SJCRH30 (cell line): Measurements from ENCODE around the gene ARL15. TPM values are rescaled to one million over a fixed set of nuclear protein-coding genes. Genes with fewer than 3 reads are reported as not detected.

Experiments
- DNase-seq, 2 experiments: peaks; one replicate each; pipeline ENCODE4 v3.0.0-alpha.2; 2015 to 2020
- H3K27ac ChIP-seq: fragments of 250-450 bp; sonication (Bioruptor Pico); 2 replicates; pipeline ENCODE4 v1.5.1; 2020; ENCODE audit warnings: mild to moderate bottlenecking, moderate library complexity
- H3K27me3 ChIP-seq: fragments of 250-450 bp; sonication (Bioruptor Pico); 2 replicates; pipeline ENCODE4 v1.5.1; 2020; ENCODE audit warnings: mild to moderate bottlenecking, moderate library complexity
- H3K36me3 ChIP-seq: fragments of 250-450 bp; sonication (Bioruptor Pico); 2 replicates; pipeline ENCODE4 v1.5.1; 2020; ENCODE audit warnings: mild to moderate bottlenecking, moderate library complexity
- H3K4me1 ChIP-seq: fragments of 250-450 bp; sonication (Bioruptor Pico); 2 replicates; pipeline ENCODE4 v1.5.1; 2020; ENCODE audit warnings: mild to moderate bottlenecking, moderate library complexity
- H3K4me3 ChIP-seq: fragments of 250-450 bp; sonication (Bioruptor Pico); 2 replicates; pipeline ENCODE4 v1.5.1; 2020; ENCODE audit warnings: mild to moderate bottlenecking, moderate library complexity
- H3K9me3 ChIP-seq: fragments of 250-450 bp; sonication (Bioruptor Pico); replicated peaks from 2 replicates; pipeline ENCODE4 v1.5.1; 2020; ENCODE audit warnings: mild to moderate bottlenecking, moderate library complexity
- total RNA-seq: library from RNA; depleted of rRNA; stranded (reverse); fragments of >200 nt; shearing (Covaris generic); gene quantifications from 2 replicates; pipeline ENCODE4 v1.2.3, GENCODE V29; 2014

Gene ARL15
- total RNA-seq, 1 experiment from 2014 or later, result 21.5 TPM

- Histone ChIP-seq H3K4me3 (no peak overlapping the region), H3K4me1 (peaks cover 21% of the 10 kb centered on the region; the same call in 1 of the 2 replicates), H3K36me3 (no peaks in the 10 kb centered on the region), H3K27ac (no peak overlapping the region), H3K27me3 (no peaks in the 10 kb centered on the region), H3K9me3 (peaks cover 6% of the 10 kb centered on the region)
- no peak for DNase-seq
These were observed 14.9 kb upstream of the ARL15 start for GRCh38 chr5:54325272-54325609.

GRCh38 chr5:54324651-54325271 is 14.4 kb upstream of the ARL15 start:
- Histone ChIP-seq H3K27ac (no peak overlapping the region), H3K27me3 (no peaks in the 10 kb centered on the region)

DNA sequence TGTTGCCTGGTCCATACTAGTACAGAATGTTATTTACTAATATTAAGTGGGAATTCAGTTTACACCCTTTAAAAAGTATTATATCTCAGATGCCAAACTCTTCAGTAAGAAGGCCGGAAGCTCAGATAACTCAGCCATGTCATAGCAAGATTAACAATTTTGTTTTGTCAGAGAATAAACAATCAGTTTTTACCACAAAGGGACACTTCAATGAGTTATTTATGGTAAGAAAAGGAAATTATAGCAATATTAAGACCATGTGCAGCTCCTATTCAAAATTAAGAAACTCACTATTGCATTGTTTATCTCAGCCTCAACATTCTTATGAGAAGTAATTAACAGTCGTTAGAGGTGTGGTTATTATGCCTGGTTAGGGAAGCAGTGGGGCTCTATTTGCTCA is 13.1 kb upstream of the ARL15 start:
- DNase-seq, result no peak
- Histone ChIP-seq H3K9me3 (no peaks in the 10 kb centered on the region), H3K36me3 (no peaks in the 10 kb centered on the region)

More at GRCh38 chr5:54324651-54325271, 14.4 kb upstream of the ARL15 start:
- no peak for DNase-seq
- H3K4me3 ChIP-seq, result no peak overlapping the region
- peaks cover 5% of the 10 kb centered on the region for H3K9me3 ChIP-seq
- no peaks in the 10 kb centered on the region for H3K36me3 ChIP-seq
- peaks cover 16% of the 10 kb centered on the region; the same call in 1 of the 2 replicates for H3K4me1 ChIP-seq

DNA sequence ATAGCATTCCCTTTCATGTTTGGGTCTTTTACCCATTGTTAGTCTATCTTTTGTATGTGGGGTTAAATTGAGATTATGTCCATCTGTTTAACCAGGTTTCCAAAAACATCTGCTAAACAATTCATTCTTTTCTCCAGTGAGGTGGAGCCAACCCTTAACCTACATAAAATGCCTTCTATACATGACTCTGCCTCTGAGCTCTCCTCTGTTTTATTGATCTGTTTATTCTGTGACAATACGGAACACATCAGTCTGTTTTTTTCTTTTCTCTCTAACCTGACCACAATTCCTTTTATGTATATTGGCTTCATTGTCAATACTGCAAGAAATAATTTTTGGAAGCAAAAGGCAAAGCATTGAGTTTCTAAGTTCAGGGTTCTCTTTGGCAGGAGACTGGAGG is 9.9 kb upstream of the ARL15 start:
- Histone ChIP-seq H3K4me1 (peaks cover 16% of the 10 kb centered on the region), H3K36me3 (no peaks in the 10 kb centered on the region), H3K27ac (no peak overlapping the region), H3K9me3 (no peaks in the 10 kb centered on the region), H3K4me3 (no peak overlapping the region), H3K27me3 (no peaks in the 10 kb centered on the region)
- DNase-seq, result no peak

More for the DNA sequence above, 13.1 kb upstream of the ARL15 start:
- no peak overlapping the region for H3K27ac ChIP-seq
- H3K4me1 ChIP-seq, result peaks cover 11% of the 10 kb centered on the region
- H3K4me3 ChIP-seq, result no peak overlapping the region
- H3K27me3 ChIP-seq, result no peaks in the 10 kb centered on the region

- DNase-seq, result no peak
- no peak overlapping the region for H3K27ac ChIP-seq
- H3K4me3 ChIP-seq, result no peak overlapping the region
- H3K36me3 ChIP-seq, result no peaks in the 10 kb centered on the region
- H3K4me1 ChIP-seq, result peaks cover 15% of the 10 kb centered on the region
- H3K9me3 ChIP-seq, result no peaks in the 10 kb centered on the region
- no peaks in the 10 kb centered on the region for H3K27me3 ChIP-seq
These were observed 7.3 kb upstream of the ARL15 start for GRCh38 chr5:54317511-54318260.

- Histone ChIP-seq H3K36me3 (no peaks in the 10 kb centered on the region), H3K27me3 (no peaks in the 10 kb centered on the region), H3K27ac (no peak overlapping the region), H3K4me1 (peaks cover 15% of the 10 kb centered on the region), H3K4me3 (no peak overlapping the region), H3K9me3 (no peaks in the 10 kb centered on the region)
- DNase-seq, result no peak
These were observed 5.6 kb upstream of the ARL15 start for GRCh38 chr5:54315736-54316528.

- no peak for DNase-seq
- H3K36me3 ChIP-seq, result no peaks in the 10 kb centered on the region
- no peak overlapping the region for H3K27ac ChIP-seq
- H3K4me3 ChIP-seq, result no peak overlapping the region
- H3K27me3 ChIP-seq, result no peaks in the 10 kb centered on the region
- peaks cover 15% of the 10 kb centered on the region for H3K4me1 ChIP-seq
- no peaks in the 10 kb centered on the region for H3K9me3 ChIP-seq
These were observed 3.2 kb upstream of the ARL15 start for GRCh38 chr5:54313311-54314270.

- Histone ChIP-seq H3K4me3 (no peak overlapping the region), H3K36me3 (no peaks in the 10 kb centered on the region), H3K4me1 (peaks cover 6% of the 10 kb centered on the region; the same call in 1 of the 2 replicates), H3K27me3 (no peaks in the 10 kb centered on the region), H3K27ac (no peak overlapping the region), H3K9me3 (no peaks in the 10 kb centered on the region)
- no peak for DNase-seq
These were observed 2.1 kb upstream of the ARL15 start for GRCh38 chr5:54312499-54312898.

DNA sequence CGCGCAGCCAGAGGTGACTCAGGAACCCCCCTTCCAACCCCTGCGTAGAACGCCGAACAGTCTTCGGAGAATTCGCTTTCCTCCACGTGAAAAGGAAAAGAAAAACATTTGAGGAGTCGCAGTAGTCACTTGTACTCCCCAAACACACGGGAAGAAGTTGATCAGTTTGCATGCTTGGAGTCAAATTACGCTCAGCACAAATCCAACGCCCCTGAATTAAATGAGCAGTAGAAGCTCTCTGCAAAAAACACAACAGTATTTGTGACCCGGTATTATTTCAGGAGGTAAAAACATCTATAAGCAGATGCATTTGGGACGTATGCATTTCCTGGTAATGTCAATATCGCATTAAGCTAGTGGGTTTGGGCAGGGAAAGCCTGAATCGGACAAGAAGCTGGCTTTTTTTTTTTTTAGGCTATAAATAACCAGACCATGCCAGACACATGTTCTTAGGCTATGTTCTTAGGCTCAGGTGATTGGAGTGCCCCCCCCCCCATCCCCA is 854 bp upstream of the ARL15 start:
- peak in 1 of 2 experiments; percentile 10 for DNase-seq
- H3K27ac ChIP-seq, result peak overlapping the region; percentile 67
- no peaks in the 10 kb centered on the region for H3K36me3 ChIP-seq
- no peaks in the 10 kb centered on the region for H3K9me3 ChIP-seq
- no peaks in the 10 kb centered on the region for H3K27me3 ChIP-seq
- H3K4me1 ChIP-seq, result no peaks in the 10 kb centered on the region
- peak overlapping the region; percentile 75 for H3K4me3 ChIP-seq

DNA sequence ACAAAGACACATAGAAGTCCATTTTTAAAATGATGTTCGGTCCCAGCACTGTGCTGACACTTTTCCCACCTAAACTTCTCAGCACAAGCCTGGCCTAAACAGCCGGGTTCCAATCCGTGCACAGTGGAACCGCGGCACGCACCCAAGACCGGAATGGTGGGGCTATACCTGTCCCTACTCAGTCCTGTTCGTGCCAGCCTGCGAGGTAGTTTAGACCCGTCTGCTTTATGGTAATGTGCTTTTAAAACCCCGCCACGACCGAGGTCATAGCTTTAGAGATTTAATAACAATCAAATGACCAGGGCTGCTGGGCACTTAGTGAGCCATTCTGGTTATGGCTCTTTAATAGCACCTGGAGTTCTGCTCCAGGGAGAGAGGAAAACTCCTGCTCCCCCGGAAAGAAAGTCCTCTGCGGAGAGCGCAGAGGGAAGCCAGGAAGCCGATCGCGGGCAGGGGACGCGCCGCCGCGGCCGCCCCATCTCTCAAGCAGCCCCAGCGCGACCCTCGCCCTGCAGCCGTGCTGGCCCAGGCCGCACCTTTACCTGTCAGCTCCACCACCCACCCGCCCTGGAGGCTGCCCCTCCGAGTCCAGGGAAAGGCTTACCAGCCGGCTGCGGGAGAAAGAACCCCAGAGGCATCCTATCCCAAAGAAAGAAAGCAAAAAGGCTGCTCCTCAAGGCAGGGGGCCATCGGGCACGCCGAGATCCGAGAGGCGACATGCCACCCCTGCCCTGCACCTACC is 511 bp downstream of the ARL15 start:
- peak; percentile 31 to 59 for DNase-seq

GRCh38 chr5:54309276-54309675 is 1.1 kb downstream of the ARL15 start:
- H3K27ac ChIP-seq, result peak overlapping the region; percentile 67
- no peaks in the 10 kb centered on the region for H3K27me3 ChIP-seq
- H3K9me3 ChIP-seq, result no peaks in the 10 kb centered on the region
- H3K36me3 ChIP-seq, result no peaks in the 10 kb centered on the region
- H3K4me3 ChIP-seq, result peak overlapping the region; percentile 75
- peak; percentile 9 to 50 for DNase-seq
- no peaks in the 10 kb centered on the region for H3K4me1 ChIP-seq

More for the DNA sequence above, 511 bp downstream of the ARL15 start:
- Histone ChIP-seq H3K27me3 (no peaks in the 10 kb centered on the region), H3K4me3 (peak overlapping the region; percentile 75), H3K27ac (peak overlapping the region; percentile 67), H3K9me3 (no peaks in the 10 kb centered on the region), H3K4me1 (no peaks in the 10 kb centered on the region), H3K36me3 (no peaks in the 10 kb centered on the region)

DNA sequence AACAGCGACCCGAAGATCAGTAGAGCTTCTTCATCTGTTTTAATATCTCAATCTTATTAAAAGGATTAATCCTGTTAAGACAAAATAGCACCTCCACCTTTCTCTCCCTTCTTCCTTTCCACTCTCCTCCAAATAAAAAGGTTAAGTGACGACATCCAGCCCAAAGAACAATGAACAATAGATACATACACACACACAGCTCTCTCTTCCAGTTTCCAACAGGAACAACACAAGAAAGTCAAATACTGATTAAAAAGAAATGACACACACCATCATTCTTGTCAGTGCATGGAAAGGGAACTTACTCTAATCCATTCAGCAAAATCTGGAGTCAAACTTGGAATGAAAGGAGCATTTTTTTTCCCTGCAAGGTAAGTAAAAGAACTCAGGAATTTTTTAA is 2.8 kb downstream of the ARL15 start:
- no peaks in the 10 kb centered on the region for H3K4me1 ChIP-seq
- H3K9me3 ChIP-seq, result no peaks in the 10 kb centered on the region
- no peaks in the 10 kb centered on the region for H3K36me3 ChIP-seq
- no peak overlapping the region for H3K4me3 ChIP-seq
- DNase-seq, result no peak
- no peak overlapping the region for H3K27ac ChIP-seq
- no peaks in the 10 kb centered on the region for H3K27me3 ChIP-seq

- Histone ChIP-seq H3K4me1 (peaks cover 6% of the 10 kb centered on the region), H3K27me3 (no peaks in the 10 kb centered on the region), H3K36me3 (no peaks in the 10 kb centered on the region), H3K27ac (no peak overlapping the region), H3K4me3 (no peak overlapping the region), H3K9me3 (no peaks in the 10 kb centered on the region)
- no peak for DNase-seq
These were observed 3.5 kb downstream of the ARL15 start for GRCh38 chr5:54306893-54307292.
